NCI-H1417 treated with DMSO at 0.1 percent for 48 hours (cell line): ENCODE results near the gene CLHC1.
A peak's percentile ranks its signal among the peaks of the same experiment; 100 is the strongest.

Source experiments
- DNase-seq: peaks from one replicate; lab custom pipeline; 2025; lab: John Stamatoyannopoulos, UW

Gene CLHC1

GRCh38 chr2:55169359-55169758, 62.7 kb downstream of the CLHC1 start:
- no peak for DNase-seq

GRCh38 chr2:55168221-55169154, 63.6 kb downstream of the CLHC1 start:
- peak; percentile 21 for DNase-seq

DNA sequence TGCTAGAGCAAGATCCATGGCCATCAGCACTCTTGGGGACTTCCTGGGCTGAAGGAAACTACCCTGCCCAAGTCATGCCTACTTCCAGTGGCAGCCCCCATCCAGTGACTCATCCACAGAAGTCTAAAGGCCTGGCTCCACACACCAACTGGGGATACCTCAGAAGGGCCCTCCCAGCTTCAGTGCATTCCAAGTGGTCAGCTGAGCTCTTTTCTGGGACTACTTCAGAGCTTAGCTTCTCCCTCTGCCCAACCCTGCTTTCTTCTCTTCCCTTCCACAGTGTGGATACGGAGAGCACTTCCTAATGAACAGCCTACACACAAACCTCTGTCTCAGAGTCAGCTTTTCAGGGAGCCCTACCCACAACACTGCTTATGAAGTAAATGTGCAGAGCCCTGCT, 66.5 kb downstream of the CLHC1 start:
- no peak for DNase-seq

DNA sequence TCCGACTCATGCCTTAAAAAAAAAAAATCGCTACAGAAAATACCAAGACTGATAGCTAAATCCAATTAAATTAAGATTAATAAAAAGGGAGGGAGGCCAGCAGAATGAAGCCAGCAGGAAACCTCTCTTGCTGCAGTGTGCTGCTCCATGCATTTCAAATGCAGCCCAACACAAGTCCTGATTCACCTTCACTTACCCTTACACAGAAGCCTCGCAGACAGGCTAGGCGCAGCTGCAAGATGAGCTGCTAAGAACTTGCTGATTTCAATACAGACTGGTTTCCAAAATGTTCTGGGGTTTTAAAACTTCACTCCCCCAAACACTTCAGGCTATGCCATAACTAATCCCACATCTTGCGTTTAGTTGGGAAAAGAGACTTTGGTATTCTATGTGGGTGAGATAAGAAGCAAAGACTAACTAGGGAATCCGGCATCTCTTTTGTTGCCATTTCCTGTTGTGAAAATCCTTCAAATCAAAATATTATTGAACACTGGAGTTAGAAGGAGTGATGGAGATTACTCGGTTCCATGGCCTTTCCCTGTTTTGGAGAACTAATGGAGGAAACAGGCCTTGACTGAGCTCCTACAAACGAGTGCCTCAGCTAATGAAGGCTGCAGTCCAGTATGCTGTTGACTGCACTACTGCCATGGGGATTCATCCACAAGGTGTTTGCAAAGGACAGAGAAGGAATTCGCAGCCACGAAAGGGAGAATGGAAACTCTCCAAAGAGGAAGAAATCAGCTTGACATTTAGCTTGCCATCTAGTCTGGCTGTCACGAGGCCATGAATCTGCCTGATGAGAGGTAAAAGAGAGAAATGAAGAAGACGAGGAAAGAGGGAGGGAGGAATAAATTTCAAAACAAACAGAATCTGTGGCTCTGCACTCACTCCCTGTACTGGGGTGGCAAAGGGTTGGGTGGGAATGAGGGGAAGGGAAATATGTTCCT, 67.3 kb downstream of the CLHC1 start:
- no peak for DNase-seq

- no peak for DNase-seq
These were observed 68.1 kb downstream of the CLHC1 start for GRCh38 chr2:55163941-55164390.

DNA sequence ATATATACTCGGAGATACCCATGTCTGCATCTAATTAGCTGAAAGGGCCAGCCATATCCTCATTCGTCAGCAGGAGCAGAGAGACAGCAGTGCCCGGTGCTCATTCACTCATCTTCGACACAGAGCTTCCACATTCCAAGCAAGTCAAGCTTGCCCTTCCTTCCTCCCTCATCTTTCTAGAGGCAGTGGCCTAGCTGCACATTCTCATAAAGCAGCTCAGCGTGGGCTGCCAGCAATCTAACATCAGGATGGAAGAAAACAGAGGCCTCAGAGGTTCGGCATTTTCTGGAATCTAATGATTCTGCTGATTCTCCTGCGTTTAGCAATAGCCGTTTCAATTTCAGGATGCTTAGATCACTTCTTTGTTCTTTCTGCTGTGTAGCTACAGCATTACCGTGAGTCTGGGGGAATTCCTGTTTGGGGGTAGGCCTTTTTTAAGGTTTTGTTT, 68.8 kb downstream of the CLHC1 start:
- DNase-seq = no peak

DNA sequence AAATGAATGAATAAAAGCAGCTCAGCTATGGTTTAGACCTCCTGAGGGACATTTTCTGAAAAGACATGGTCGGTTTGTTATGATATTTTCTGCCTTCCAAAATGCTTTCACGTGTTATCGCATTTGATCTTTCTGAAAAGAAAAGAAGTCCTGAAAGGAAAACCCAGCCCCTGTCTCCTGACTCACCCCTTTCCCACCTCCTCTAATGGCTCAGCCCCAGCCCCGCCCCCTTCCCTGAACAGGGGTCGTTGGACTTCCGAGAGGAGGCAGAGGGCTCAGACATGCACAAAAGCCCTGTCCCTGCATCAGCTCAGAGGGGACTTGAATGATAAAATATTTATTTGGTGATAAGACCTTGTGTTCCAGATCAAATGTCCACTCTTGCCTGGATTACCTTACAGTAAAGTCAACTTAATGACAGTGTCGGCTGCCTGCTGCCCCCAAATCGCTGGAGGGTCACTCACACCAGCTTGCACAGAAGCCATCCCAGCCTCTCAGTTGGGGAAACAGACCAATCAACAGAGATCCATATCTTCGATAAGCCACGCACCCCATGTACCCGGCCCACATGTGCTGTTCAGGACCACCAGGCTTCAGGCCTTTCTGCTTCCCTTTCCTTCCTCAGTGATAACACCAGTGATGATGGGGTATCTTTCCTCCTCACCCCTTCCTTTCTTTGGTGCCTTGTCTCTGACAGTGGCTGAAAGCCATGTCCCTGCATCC, 69.6 kb downstream of the CLHC1 start:
- DNase-seq = no peak

GRCh38 chr2:55161295-55162210, 70.5 kb downstream of the CLHC1 start:
- no peak for DNase-seq

GRCh38 chr2:55160422-55160821, 71.7 kb downstream of the CLHC1 start:
- DNase-seq = no peak

GRCh38 chr2:55159752-55160151, 72.3 kb downstream of the CLHC1 start:
- no peak for DNase-seq

DNA sequence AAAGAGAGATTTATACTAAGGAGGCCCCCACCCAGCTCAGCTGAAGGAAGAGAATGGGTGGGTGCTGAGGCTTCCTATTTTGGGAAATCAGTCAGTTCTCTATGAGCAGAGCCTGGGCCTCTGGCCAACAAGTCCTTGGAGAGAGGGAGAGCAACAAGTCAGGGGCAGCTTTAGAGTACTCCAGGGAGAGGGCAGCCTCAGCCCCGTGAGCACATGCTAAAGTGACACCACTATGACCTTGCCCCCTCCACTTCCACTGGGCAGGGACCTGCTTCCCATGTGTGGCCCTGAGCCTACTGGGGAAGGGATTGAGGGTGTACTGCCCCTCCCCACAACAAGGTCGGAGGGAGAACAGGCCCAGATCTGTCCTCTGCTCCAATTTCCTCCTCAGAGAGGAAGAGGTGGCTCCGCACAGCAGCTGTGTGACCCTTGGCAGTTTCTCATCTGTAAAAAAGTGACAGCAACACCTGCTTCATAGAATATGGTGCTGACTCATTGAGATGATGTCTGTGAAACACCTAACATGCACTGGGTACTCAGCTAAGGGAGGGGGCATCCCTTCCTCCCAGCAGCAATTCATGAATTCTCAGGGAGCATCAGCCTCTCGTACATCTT, 72.9 kb downstream of the CLHC1 start:
- DNase-seq = no peak

DNA sequence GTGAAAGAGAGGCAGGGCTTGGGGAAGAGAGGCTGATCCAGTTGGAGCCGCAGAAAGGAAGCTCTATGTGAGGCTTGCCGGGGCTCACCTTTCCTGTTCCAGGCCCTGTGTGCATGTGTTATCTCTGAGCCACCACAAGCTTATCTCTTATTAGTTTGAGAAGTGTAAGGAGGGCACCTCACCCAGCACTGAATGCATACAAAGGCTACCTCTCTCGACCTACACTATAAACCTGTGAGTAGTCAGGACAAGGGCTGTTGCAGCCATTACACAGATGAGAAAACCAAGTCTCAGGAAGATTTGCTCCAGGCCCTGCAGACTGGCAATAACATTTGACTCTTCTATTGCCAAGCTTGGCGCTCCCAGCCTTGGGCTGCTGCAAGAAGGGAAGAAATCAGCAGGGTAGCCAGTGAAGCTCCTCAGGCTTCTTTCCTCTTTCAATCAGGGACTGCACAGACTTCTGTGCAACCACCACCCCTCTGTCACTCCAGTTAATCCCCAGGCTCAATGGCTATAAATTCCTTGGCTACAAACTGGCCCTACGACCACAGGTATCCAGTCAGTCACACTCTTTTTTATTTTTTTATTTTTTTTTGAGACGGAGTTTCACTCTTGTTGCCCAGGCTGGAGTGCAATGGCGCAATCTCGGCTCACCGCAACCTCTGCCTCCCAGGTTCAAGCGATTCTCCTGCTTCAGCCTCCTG, 73.8 kb downstream of the CLHC1 start:
- no peak for DNase-seq

DNA sequence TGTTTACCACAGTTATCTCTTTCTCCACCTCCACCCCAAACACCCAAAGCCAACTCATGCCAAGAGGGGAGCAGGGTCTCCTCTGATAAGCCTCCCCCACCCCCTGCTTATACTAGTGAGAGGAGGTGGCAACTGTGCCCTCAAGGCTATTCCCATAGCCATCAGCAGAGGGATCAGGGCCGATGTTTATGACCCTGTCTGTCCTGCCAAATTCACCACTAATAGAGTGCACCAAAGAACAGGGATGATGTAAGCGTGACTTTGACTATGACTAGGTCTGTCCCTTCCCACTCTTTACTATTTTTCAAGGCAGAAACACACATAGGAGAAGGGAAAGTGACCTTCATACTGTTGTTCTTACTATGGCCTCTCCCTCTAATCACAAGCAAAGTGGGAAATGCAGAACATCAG, 74.6 kb downstream of the CLHC1 start:
- no peak for DNase-seq

DNA sequence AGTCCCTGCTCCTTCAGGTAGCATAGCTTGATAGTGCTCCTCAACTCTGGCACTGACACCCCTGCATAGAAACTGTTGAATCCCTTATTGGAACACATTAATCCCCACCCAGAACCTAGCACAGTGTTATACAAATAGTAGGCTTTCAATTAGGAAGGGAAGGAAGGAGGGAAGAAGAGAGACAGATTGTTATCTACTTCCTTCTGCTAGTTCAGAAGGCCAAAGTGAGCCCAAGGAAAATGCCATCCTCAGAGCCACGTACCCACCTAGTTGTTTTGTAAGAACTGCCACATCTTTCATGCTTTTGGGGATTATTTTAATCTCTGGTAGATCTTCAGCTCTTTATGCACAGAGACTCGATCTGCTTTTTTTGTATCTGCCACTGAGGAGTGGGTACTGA, 75.1 kb downstream of the CLHC1 start:
- DNase-seq = no peak

DNA sequence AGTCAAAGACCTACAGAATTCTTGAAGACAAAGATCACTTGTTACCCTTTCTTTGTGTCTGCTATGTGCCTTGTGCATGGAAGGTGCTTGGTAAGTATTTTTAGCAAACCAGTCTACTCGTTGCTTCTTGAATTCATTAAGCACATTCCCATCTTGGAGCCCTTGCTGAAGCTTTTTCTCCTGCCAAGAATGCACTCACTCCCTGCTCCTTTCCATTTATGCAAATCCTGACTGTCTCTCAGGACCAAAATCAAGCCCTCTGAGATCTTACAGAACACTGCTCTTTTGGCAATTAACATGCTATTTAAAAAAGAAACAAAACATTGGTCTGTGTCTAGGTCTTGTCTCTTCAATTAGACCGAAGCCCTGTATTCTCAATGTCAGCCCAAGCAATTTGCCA, 75.8 kb downstream of the CLHC1 start:
- no peak for DNase-seq

GRCh38 chr2:55155764-55156281, 76.3 kb downstream of the CLHC1 start:
- no peak for DNase-seq

DNA sequence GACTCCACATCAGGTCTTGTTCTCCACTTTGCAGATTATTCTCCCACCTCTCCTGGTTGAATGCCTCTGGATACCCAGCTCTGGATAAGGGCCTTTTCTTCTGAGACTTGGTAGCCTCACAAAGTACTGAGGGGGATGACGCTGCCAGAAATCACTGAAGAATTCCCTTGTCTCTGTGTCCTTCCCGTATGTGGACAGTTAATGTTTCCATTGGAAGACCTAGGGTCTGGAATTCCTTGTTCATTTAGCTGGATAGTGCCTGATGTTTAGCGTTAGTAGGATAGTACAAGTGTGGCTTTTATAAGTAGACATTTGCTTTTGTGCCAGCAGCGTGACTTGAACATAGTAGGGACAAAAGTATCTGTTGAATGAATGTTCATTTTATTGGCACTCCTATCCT, 76.9 kb downstream of the CLHC1 start:
- no peak for DNase-seq

DNA sequence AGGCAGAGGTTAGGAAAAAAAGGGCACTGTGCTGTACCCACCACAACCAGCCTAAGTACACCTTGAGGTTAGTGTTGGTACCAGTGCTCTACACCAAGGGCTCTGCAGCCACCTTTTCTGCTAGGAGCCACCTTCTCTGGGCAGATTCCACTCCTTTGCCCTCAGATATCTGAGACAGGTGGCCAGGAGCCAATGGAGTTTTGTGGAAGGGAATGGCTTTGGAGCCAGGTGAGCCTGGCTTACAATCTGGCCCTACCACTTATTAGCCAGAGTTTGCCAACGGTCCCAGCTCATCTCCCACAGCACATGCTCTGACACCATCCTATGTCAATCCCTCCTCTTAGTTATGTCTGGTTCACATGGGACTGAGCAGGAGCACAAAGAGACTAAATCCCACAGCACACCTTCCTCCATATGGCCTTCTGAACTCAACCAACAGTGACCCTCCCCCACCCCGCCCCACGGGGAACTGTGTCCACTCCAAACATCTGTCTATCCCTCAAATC, 77.5 kb downstream of the CLHC1 start:
- no peak for DNase-seq

DNA sequence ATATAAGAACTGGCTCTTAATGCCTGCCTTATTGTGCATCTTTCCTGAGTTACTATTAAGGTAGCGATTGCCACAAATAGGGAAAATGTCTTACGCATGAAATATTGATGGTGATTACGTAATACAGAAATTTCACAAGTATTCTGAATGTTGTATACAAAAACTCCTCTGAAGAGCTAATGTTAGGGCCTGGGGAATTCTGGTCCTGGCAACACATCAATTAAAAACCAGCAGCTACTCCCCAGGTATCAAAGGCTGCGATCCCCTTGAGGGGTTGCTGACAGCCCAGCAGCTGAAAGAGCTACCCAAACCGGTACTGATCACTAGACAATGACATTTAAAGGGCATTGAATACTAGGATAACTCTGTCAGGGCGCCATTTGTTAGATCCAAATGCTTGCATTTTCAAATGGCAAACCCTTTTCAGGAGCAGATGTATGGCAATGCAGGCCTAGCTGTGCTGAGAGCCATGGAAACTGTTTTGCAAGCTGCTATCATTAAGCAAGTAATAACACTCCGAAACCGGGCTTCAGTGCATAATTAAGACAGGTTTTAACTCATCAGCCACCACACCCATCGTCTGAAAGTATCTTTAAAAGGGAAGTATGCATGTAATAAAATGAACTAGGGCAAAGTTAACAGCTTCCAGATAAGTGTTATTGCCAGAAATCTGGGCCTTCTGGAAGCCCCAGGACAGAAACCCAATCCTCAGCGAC, 78.4 kb downstream of the CLHC1 start:
- DNase-seq = no peak
